ENCODE measurements around the gene KCNK4.

Gene KCNK4

DNA sequence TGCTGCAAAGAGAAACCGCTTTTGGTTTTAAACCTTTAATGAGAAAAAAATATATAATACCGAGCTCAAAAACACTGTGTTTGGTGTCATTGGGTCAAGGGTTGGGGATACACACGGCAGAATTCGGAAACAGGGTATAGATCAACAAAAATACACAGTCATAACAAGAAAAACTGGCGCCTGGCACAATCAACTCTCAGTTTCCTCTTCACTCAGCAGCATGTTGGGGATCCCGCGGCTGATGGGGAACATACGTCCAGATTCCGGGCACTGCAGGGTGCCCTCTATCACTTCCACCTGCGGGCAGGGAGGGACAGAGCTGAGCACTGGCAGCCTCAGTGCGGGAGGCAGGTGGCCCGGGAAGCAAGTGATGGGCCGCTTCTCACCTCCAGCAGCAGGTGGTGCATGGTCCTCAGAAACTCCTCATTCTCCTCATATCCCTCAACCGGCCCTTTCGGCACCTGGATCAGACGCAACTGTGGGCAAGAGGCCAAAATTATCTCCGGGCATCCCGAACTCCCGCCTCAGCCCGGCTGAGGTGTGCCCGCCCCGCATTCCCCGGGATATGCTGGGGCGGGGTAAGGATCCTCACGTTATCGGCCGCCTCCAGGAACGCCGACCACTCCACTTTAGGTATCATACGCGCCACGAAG lies 25.7 kb downstream of the KCNK4 start:
- peaks cover 21% of the 10 kb centered on the region for H3K4me1 Mint-ChIP-seq
- H3K36me3 Mint-ChIP-seq (ENCODE audit: low read depth) = peaks cover 22% of the 10 kb centered on the region
- peak overlapping the region; percentile 100 for H3K27ac Mint-ChIP-seq
- peak overlapping the region; percentile 94 to 99 (median 96) for H3K4me3 Mint-ChIP-seq
- TF ChIP-seq, protein P1, sequence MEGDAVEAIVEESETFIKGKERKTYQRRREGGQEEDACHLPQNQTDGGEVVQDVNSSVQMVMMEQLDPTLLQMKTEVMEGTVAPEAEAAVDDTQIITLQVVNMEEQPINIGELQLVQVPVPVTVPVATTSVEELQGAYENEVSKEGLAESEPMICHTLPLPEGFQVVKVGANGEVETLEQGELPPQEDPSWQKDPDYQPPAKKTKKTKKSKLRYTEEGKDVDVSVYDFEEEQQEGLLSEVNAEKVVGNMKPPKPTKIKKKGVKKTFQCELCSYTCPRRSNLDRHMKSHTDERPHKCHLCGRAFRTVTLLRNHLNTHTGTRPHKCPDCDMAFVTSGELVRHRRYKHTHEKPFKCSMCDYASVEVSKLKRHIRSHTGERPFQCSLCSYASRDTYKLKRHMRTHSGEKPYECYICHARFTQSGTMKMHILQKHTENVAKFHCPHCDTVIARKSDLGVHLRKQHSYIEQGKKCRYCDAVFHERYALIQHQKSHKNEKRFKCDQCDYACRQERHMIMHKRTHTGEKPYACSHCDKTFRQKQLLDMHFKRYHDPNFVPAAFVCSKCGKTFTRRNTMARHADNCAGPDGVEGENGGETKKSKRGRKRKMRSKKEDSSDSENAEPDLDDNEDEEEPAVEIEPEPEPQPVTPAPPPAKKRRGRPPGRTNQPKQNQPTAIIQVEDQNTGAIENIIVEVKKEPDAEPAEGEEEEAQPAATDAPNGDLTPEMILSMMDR (IDR thresholded peaks at IDR 0.05; ENCODE audit: unreplicated experiment in 3 of 3) = no peak
- H3K27me3 Mint-ChIP-seq (ENCODE audit: low read depth) = no peaks in the 10 kb centered on the region
- no peaks in the 10 kb centered on the region for H3K9me3 Mint-ChIP-seq

DNA sequence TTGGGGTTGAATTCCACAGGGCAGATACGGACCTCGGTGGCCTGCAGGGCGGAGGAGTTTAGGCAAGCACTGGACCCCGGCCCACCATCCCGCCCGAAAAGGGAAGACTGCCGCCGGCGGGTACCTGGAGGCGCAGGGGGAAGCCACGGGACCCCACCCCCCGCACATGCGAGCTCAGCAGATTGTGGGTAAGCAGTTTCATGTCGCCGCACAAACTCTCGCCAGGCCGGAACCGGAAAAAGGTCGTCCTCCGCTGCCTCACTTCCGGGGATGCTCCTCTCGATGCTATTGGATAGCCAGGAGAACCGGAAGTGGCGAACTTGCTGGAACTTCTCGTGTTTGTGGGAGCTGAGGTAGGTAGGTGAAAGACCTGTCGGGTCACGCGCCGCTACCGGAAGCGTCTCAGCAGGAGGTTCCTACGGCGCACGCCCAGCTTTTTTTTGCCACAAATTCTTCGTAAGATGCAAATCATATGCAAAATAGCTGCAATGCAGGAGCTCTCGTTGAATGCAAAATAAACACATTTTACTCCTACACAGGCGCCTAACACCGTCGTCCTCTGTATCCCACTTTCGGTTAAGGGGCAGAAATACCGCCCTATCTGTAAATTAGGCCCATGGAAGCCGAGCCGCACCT lies 26.3 kb downstream of the KCNK4 start, which contains the start of gene TRMT112:
Gene TRMT112, minus strand, starts transcription at position 235 of the 636 bp plus-strand sequence. Its CDS starts 33 bp downstream, at position 202.
- Mint-ChIP-seq H3K27me3 (ENCODE audit: low read depth) (no peaks in the 10 kb centered on the region), H3K9me3 (no peaks in the 10 kb centered on the region), H3K4me3 (peak within 1 kb of the TSS; percentile 94 to 99 (median 96)), H3K27ac (peak within 1 kb of the TSS; percentile 100), H3K36me3 (ENCODE audit: low read depth) (peaks cover 21% of the 10 kb centered on the region), H3K4me1 (peaks cover 21% of the 10 kb centered on the region)
- TF ChIP-seq, protein P1 (IDR thresholded peaks at IDR 0.05; ENCODE audit: unreplicated experiment in 3 of 3) = no peak

DNA sequence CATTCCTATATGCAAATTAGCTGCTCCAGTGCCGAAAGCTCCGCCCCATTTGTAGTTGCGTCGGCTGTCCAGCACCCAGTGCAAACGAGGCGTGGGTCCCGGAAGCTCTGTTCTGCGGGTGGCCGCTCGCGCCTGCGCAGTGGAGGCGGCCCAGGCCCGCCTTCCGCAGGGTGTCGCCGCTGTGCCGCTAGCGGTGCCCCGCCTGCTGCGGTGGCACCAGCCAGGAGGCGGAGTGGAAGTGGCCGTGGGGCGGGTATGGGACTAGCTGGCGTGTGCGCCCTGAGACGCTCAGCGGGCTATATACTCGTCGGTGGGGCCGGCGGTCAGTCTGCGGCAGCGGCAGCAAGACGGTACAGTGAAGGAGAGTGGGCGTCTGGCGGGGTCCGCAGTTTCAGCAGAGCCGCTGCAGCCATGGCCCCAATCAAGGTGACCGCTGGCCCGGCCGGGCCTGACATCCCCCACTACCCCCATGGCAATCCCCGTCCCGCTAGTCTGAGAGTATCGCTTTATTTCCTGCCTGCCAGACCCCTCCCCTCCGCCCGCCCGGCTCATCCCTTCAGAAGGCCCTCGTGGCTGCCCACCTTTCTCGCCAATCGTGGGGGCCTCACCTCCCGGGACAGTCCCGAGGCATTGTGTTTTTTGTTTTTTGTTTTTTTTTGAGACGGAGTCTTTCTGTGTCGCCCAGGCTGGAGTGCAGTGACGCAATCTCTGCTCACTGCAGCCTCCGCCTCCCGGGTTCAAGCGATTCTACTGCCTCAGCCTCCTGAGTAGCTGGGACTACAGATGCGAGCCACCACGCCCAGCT lies 27.1 kb downstream of the KCNK4 start, which contains the start of gene PRDX5:
Gene PRDX5, plus strand, starts transcription at position 161 of the 805 bp plus-strand sequence. Its CDS starts 95 bp downstream, at position 256.
- Mint-ChIP-seq H3K27me3 (ENCODE audit: low read depth) (no peaks in the 10 kb centered on the region), H3K36me3 (ENCODE audit: low read depth) (peaks cover 15% of the 10 kb centered on the region), H3K4me3 (peak within 1 kb of the TSS; percentile 94 to 99 (median 96)), H3K4me1 (peaks cover 16% of the 10 kb centered on the region), H3K27ac (peak within 1 kb of the TSS; percentile 100), H3K9me3 (no peaks in the 10 kb centered on the region)
- TF ChIP-seq, protein P1 (IDR thresholded peaks at IDR 0.05; ENCODE audit: unreplicated experiment in 3 of 3) = peak in 2 of 3 experiments; percentile 7 to 28

DNA sequence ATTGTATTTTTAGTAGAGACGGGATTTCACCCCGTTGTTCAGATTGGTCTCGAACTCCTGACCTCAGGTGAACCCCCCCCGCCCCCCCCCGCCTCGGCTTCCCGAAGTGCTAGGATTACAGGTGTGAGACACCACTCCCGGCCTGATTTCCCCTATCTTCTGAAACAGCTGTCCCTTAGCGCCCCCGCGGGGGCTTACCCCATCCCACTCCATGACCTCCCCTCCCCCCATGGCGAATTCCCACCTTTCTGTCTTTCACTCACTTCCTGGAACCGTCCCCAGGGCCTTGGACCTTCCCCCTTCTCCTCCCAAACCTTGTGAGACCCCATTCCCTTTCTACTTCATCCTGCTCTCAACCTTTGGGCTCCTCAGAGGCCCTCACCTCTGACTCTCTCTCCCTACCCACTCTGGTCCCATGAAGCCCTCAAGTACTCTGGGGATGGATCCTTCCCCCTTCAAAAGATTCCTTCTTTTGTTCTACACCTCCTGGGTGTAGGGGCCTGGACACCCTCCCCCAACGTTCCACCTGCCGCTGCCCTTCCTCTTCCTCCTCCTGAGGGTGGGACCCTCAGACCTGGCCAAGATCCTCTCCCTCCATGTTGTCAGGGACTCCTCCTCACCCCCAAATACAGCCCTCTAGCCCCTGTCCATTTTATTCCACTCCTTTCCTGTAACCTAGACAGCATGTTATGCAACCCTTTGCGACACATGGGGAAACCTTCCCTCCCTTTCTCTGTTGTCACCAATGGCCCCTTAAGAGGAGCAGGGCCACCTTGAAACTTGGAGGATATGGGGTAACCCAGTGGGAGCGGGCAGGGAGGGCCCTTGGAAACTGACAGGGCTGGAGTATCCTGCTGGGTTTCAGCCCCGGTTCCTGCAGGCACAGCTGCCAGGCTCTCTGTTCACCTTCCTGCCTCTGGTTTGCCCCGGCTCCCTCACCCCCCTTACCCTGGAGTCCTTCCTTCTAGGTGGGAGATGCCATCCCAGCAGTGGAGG lies 28.0 kb downstream of the KCNK4 start:
- H3K9me3 Mint-ChIP-seq = no peaks in the 10 kb centered on the region
- H3K27ac Mint-ChIP-seq = peak overlapping the region; percentile 100
- peak overlapping the region; percentile 94 to 99 (median 96) for H3K4me3 Mint-ChIP-seq
- H3K27me3 Mint-ChIP-seq (ENCODE audit: low read depth) = no peaks in the 10 kb centered on the region
- TF ChIP-seq, protein P1 (IDR thresholded peaks at IDR 0.05; ENCODE audit: unreplicated experiment in 3 of 3) = no peak
- peaks cover 16% of the 10 kb centered on the region for H3K4me1 Mint-ChIP-seq
- peaks cover 12% of the 10 kb centered on the region for H3K36me3 Mint-ChIP-seq (ENCODE audit: low read depth)

GRCh38 chr11:64320556-64320955 lies 29.5 kb downstream of the KCNK4 start:
- peak overlapping the region in 1 of 3 experiments; percentile 49 for H3K27ac Mint-ChIP-seq
- no peaks in the 10 kb centered on the region for H3K9me3 Mint-ChIP-seq
- TF ChIP-seq, protein P1 (IDR thresholded peaks at IDR 0.05; ENCODE audit: unreplicated experiment in 3 of 3) = no peak
- H3K27me3 Mint-ChIP-seq (ENCODE audit: low read depth) = no peaks in the 10 kb centered on the region
- peak overlapping the region; percentile 64 to 77 (median 76) for H3K4me3 Mint-ChIP-seq
- peaks cover 9% of the 10 kb centered on the region for H3K36me3 Mint-ChIP-seq (ENCODE audit: low read depth)
- peaks cover 16% of the 10 kb centered on the region for H3K4me1 Mint-ChIP-seq
